Trophoblast cell (in vitro differentiated cells and primary cell): ENCODE data around the gene LSM6.

Experiments used
- DNase-seq, 2 donors: peaks; one replicate each; pipeline ENCODE4 v3.0.0-alpha.2; 2016
- H2AFZ ChIP-seq: 2 replicates; pipeline ENCODE4 v1.6.1; 2013; ENCODE audit warnings: low read length, moderate library complexity, mild to moderate bottlenecking; ENCODE audit not compliant: insufficient read depth, poor library complexity
- H2AK5ac ChIP-seq: 2 replicates; pipeline ENCODE4 v1.6.1; 2013; ENCODE audit warnings: mild to moderate bottlenecking, low read length
- H2BK120ac ChIP-seq: 2 replicates; pipeline ENCODE4 v1.6.1; 2013; ENCODE audit warnings: low read length, mild to moderate bottlenecking, moderate library complexity; ENCODE audit not compliant: insufficient read depth, poor library complexity
- H2BK12ac ChIP-seq: 2 replicates; pipeline ENCODE4 v1.6.1; 2013; ENCODE audit warnings: mild to moderate bottlenecking, low read length, moderate library complexity
- H2BK5ac ChIP-seq: 2 replicates; pipeline ENCODE4 v1.6.1; 2013; ENCODE audit warnings: low read length, low read depth, moderate library complexity, mild to moderate bottlenecking; ENCODE audit not compliant: poor library complexity
- H3K14ac ChIP-seq: 2 replicates; pipeline ENCODE4 v1.6.1; 2013; ENCODE audit warnings: mild to moderate bottlenecking, low read length
- H3K18ac ChIP-seq: 2 replicates; pipeline ENCODE4 v1.6.1; 2013; ENCODE audit warnings: mild to moderate bottlenecking, low read length
- H3K23ac ChIP-seq: 2 replicates; pipeline ENCODE4 v1.6.1; 2013; ENCODE audit warnings: low read length
- H3K27ac ChIP-seq: 2 replicates; pipeline ENCODE4 v1.5.1; 2013; ENCODE audit warnings: low read depth, mild to moderate bottlenecking, inconsistent platforms, low read length, moderate library complexity
- H3K27me3 ChIP-seq: 2 replicates; pipeline ENCODE4 v1.6.1; 2013; ENCODE audit warnings: inconsistent platforms, mild to moderate bottlenecking, low read length, moderate library complexity; ENCODE audit not compliant: insufficient read depth
- H3K36me3 ChIP-seq, 2 experiments: 1 replicate in 1 of 2; 2 replicates in 1 of 2; pipeline ENCODE4 v1.6.1; 2013; ENCODE audit warnings: low read length in 2 of 2, mild to moderate bottlenecking in 2 of 2, moderate library complexity in 1 of 2; ENCODE audit not compliant: insufficient read depth in 2 of 2, control insufficient read depth in 1 of 2
- H3K4ac ChIP-seq: 2 replicates; pipeline ENCODE4 v1.6.1; 2013; ENCODE audit warnings: low read depth, mild to moderate bottlenecking, low read length, moderate library complexity
- H3K4me1 ChIP-seq, 2 experiments: 1 replicate in 1 of 2; 2 replicates in 1 of 2; pipeline ENCODE4 v1.6.1; 2013; ENCODE audit warnings: low read length in 2 of 2, mild to moderate bottlenecking in 2 of 2, moderate library complexity in 1 of 2; ENCODE audit not compliant: insufficient read depth in 2 of 2, control insufficient read depth in 1 of 2
- H3K4me2 ChIP-seq: 2 replicates; pipeline ENCODE4 v1.6.1; 2013; ENCODE audit warnings: inconsistent platforms, mild to moderate bottlenecking, low read length, moderate library complexity
- H3K4me3 ChIP-seq: 2 replicates; pipeline ENCODE4 v1.5.1; 2013; ENCODE audit warnings: mild to moderate bottlenecking, low read depth, low read length, inconsistent platforms
- H3K79me1 ChIP-seq: one replicate; pipeline ENCODE4 v1.6.1; 2013; ENCODE audit warnings: low read length
- H3K79me2 ChIP-seq: 2 replicates; pipeline ENCODE4 v1.6.1; 2013; ENCODE audit warnings: low read length, mild to moderate bottlenecking; ENCODE audit not compliant: control insufficient read depth, insufficient read depth, poor library complexity
- H3K9ac ChIP-seq: 2 replicates; pipeline ENCODE4 v1.6.1; 2013; ENCODE audit warnings: mild to moderate bottlenecking, low read length
- H3K9me3 ChIP-seq: 2 replicates; pipeline ENCODE4 v1.6.1; 2013; ENCODE audit warnings: low read depth, mild to moderate bottlenecking, control low read depth, inconsistent platforms, low read length; ENCODE audit not compliant: insufficient read depth
- H4K12ac ChIP-seq: 2 replicates; pipeline ENCODE4 v1.6.1; 2013; ENCODE audit warnings: low read depth, mild to moderate bottlenecking, low read length, moderate library complexity
- H4K8ac ChIP-seq: 2 replicates; pipeline ENCODE4 v1.6.1; 2013; ENCODE audit warnings: low read depth, mild to moderate bottlenecking, low read length, moderate library complexity
- H4K91ac ChIP-seq: one replicate; pipeline ENCODE4 v1.6.1; 2013; ENCODE audit warnings: low read depth, mild to moderate bottlenecking, low read length, moderate library complexity
- WGBS: extraction: QIAGEN DNeasy Blood & Tissue Kit; methylation state at CpG from one replicate; pipeline ENCODE4 v1.1.7; 2013; ENCODE audit warnings: missing lambda C conversion rate; ENCODE audit not compliant: insufficient read length, insufficient coverage; ENCODE audit errors: extremely low coverage; 5-methylcytosine and 5-hydroxymethylcytosine counted together

LSM6 gene

DNA sequence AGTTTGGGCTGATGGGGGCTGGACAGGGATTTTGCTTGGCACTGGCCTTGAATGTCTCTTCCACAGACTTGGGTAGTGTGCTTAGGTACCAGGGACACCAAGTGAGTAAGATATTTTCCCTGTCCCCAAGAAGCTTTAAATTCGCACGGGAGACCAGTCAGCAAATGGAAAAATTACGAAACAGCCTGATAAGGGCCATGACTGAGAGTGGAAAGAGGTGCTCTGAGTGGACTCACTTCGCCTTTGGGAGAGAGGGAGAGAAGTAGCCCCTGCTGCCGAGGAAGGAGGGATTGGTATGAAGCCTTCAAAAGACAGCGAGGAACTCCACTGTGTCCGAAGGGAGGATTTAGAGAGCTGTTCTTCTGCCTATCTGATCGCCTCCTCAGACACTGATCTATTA lies 2.6 kb downstream of the LSM6 start:
- Histone ChIP-seq H2BK12ac (no peak overlapping the region), H3K23ac (no peak overlapping the region), H3K4me3 (no peak overlapping the region), H3K4ac (no peak overlapping the region), H3K9ac (no peak overlapping the region), H2AK5ac (no peak overlapping the region), H2AFZ (no peak overlapping the region), H4K8ac (no peak overlapping the region), H3K36me3 (no peaks in the 10 kb centered on the region), H4K12ac (no peak overlapping the region), H4K91ac (no peak overlapping the region), H3K9me3 (no peaks in the 10 kb centered on the region), H3K27me3 (no peaks in the 10 kb centered on the region), H2BK120ac (no peak overlapping the region), H2BK5ac (no peak overlapping the region), H3K4me2 (no peak overlapping the region), H3K79me1 (peaks cover 5% of the 10 kb centered on the region), H3K14ac (no peak overlapping the region), H3K18ac (no peak overlapping the region), H3K79me2 (peaks cover 5% of the 10 kb centered on the region), H3K4me1 (no peaks in the 10 kb centered on the region), H3K27ac (no peak overlapping the region)
- WGBS, result no CpG with 5 or more reads among the region's 8 CpGs
- DNase-seq, result no peak

- Histone ChIP-seq H2BK12ac (no peak overlapping the region), H3K27me3 (no peaks in the 10 kb centered on the region), H3K9me3 (no peaks in the 10 kb centered on the region), H4K91ac (no peak overlapping the region), H2BK5ac (no peak overlapping the region), H3K23ac (no peak overlapping the region), H3K4me1 (no peaks in the 10 kb centered on the region), H3K36me3 (peaks cover 4% of the 10 kb centered on the region in 2 experiments), H3K79me2 (peaks cover 5% of the 10 kb centered on the region), H3K14ac (no peak overlapping the region), H4K12ac (no peak overlapping the region), H2AK5ac (no peak overlapping the region), H3K4me3 (no peak overlapping the region), H3K27ac (no peak overlapping the region), H4K8ac (no peak overlapping the region), H3K4ac (peak overlapping the region; percentile 33), H3K79me1 (peaks cover 5% of the 10 kb centered on the region), H2AFZ (no peak overlapping the region), H3K9ac (no peak overlapping the region), H3K4me2 (no peak overlapping the region), H2BK120ac (no peak overlapping the region), H3K18ac (no peak overlapping the region)
- no CpG with 5 or more reads among the region's 7 CpGs for WGBS
- no peak for DNase-seq
Measured at GRCh38 chr4:146179784-146180370, 4.4 kb downstream of the LSM6 start.

GRCh38 chr4:146182443-146182842 lies 6.9 kb downstream of the LSM6 start:
- H3K9ac ChIP-seq, result no peak overlapping the region
- no peak overlapping the region for H2BK5ac ChIP-seq
- H3K9me3 ChIP-seq, result no peaks in the 10 kb centered on the region
- no peak for DNase-seq
- WGBS, result no CpG with 5 or more reads among the region's 3 CpGs
- no peak overlapping the region for H2BK120ac ChIP-seq
- no peak overlapping the region for H3K4me2 ChIP-seq
- no peaks in the 10 kb centered on the region for H3K4me1 ChIP-seq
- no peak overlapping the region for H4K91ac ChIP-seq
- peaks cover 4% of the 10 kb centered on the region in 2 experiments for H3K36me3 ChIP-seq
- H2AK5ac ChIP-seq, result no peak overlapping the region
- no peak overlapping the region for H4K8ac ChIP-seq
- no peak overlapping the region for H3K27ac ChIP-seq
- H3K23ac ChIP-seq, result no peak overlapping the region
- H3K4me3 ChIP-seq, result no peak overlapping the region
- H3K14ac ChIP-seq, result no peak overlapping the region
- no peaks in the 10 kb centered on the region for H3K27me3 ChIP-seq
- no peaks in the 10 kb centered on the region for H3K79me1 ChIP-seq
- no peak overlapping the region for H2AFZ ChIP-seq
- H3K18ac ChIP-seq, result no peak overlapping the region
- H3K79me2 ChIP-seq, result no peaks in the 10 kb centered on the region
- no peak overlapping the region for H4K12ac ChIP-seq
- no peak overlapping the region for H3K4ac ChIP-seq
- H2BK12ac ChIP-seq, result no peak overlapping the region

DNA sequence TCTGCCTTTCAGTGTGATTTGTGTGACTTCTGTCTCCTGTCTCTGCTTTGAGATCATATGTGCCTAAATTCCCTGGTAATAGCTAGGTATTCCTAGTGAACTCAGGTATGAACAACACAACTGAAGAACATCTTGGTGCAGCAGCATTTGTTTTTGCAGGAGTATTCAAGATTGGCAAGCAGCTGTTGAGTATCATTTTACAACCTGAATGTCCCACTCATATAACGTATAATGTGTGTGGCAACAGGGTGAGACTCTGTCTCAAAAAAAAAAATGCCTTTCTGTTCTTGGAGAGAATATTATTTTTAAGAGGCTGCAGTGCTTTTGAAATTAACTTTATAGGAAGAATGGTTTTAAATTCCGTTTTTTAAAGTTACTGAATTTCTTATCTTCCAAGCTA lies 7.7 kb downstream of the LSM6 start:
- Histone ChIP-seq H3K4me3 (no peak overlapping the region), H2AFZ (no peak overlapping the region), H3K4ac (no peak overlapping the region), H2BK120ac (no peak overlapping the region), H3K23ac (no peak overlapping the region), H3K9me3 (no peaks in the 10 kb centered on the region), H4K91ac (no peak overlapping the region), H4K12ac (no peak overlapping the region), H3K4me2 (no peak overlapping the region), H3K4me1 (no peaks in the 10 kb centered on the region), H3K14ac (no peak overlapping the region), H2BK12ac (no peak overlapping the region), H4K8ac (no peak overlapping the region), H2AK5ac (no peak overlapping the region), H3K27ac (no peak overlapping the region), H3K79me1 (no peaks in the 10 kb centered on the region), H3K79me2 (no peaks in the 10 kb centered on the region), H2BK5ac (no peak overlapping the region), H3K9ac (no peak overlapping the region), H3K27me3 (no peaks in the 10 kb centered on the region), H3K18ac (no peak overlapping the region), H3K36me3 (peaks cover 5 to 6% of the 10 kb centered on the region in 2 experiments)
- WGBS, result no CpG with 5 or more reads among the region's 2 CpGs
- DNase-seq, result no peak
